Measurements from ENCODE around the gene HELT. TPM values are rescaled to one million over a fixed set of nuclear protein-coding genes. Genes with fewer than 3 reads are reported as not detected.
"Not testable (repeated sequence)": the region's sequence is repeated elsewhere in the genome, so short reads cannot be mapped to it uniquely, and the experiment has no call there.

HELT gene
- total RNA-seq, 1 donor from 2014 or later: not detected

DNA sequence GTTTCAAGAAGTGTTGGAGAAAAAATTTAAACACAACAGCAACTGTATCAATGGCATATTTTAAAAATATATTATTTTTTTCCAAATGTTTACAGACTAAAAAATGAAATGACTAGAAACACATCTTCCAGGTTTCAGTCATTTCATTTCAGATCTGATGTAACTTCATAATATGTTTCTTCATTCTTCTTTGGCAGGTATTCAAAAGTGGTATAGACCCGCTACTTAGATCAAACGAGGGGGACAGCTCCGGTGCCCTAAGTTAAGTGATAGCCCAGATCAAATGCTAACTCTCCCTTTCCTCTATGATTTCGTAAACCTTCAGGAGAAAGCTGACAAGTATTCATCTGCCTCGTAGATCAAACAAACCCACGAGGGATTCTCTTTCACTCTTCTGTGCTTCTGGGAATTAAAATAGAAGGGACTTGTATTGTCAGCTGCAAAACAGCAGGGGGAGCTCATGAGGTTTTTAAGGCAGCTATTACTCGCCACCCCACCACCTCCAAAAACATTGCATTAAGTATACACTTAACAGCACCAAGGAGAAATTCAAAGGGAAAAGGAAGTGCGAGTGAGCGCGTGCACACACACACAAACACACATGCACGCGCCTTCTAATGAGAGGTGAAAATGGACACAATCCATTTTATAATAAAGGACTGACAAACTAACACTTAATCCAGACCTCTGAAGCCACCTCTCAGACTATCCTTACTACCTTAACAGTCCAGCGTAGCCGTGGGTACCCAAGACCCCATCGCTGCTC, 21.4 kb downstream of the HELT start:
- H3K36me3 Mint-ChIP-seq (ENCODE audit: insufficient read depth): no peaks in the 10 kb centered on the region
- no peak overlapping the region for H3K4me3 Mint-ChIP-seq (ENCODE audit: low read depth)
- H3K27me3 Mint-ChIP-seq: peaks cover 22% of the 10 kb centered on the region
- TF ChIP-seq, protein P1, sequence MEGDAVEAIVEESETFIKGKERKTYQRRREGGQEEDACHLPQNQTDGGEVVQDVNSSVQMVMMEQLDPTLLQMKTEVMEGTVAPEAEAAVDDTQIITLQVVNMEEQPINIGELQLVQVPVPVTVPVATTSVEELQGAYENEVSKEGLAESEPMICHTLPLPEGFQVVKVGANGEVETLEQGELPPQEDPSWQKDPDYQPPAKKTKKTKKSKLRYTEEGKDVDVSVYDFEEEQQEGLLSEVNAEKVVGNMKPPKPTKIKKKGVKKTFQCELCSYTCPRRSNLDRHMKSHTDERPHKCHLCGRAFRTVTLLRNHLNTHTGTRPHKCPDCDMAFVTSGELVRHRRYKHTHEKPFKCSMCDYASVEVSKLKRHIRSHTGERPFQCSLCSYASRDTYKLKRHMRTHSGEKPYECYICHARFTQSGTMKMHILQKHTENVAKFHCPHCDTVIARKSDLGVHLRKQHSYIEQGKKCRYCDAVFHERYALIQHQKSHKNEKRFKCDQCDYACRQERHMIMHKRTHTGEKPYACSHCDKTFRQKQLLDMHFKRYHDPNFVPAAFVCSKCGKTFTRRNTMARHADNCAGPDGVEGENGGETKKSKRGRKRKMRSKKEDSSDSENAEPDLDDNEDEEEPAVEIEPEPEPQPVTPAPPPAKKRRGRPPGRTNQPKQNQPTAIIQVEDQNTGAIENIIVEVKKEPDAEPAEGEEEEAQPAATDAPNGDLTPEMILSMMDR (IDR thresholded peaks at IDR 0.05; ENCODE audit: unreplicated experiment): peak; percentile 79
- H3K9me3 Mint-ChIP-seq (ENCODE audit: low read depth): no peaks in the 10 kb centered on the region
- DNase-seq (ENCODE audit: low spot score, unreplicated experiment): no peak
- no peaks in the 10 kb centered on the region for H3K4me1 Mint-ChIP-seq (ENCODE audit: low read depth)
- H3K27ac Mint-ChIP-seq: no peak overlapping the region

DNA sequence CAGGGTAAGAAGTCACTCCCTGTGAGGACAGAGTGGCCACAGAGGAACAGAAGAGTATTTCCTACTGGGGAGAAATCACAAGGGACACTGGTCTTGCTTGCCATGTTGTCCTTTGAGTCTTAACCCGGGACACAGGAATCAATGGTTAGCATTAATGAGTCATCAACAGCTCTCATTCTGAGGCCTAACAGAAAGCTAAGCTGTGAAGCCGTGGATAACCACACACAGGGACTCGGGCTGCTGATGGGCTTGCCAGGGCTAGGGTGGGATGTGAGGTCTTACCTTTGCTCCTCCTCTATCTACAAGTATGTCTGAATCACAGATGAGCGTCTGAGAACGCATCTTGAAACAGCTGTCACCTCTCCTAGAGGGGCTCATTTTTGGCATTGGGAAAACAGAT, 22.2 kb downstream of the HELT start:
- Mint-ChIP-seq H3K9me3 (ENCODE audit: low read depth) (no peaks in the 10 kb centered on the region), H3K27me3 (peaks cover 22% of the 10 kb centered on the region), H3K4me1 (ENCODE audit: low read depth) (no peaks in the 10 kb centered on the region), H3K36me3 (ENCODE audit: insufficient read depth) (no peaks in the 10 kb centered on the region), H3K4me3 (ENCODE audit: low read depth) (no peak overlapping the region), H3K27ac (no peak overlapping the region)
- DNase-seq (ENCODE audit: low spot score, unreplicated experiment): no peak
- TF ChIP-seq, protein P1 (IDR thresholded peaks at IDR 0.05; ENCODE audit: unreplicated experiment): no peak

DNA sequence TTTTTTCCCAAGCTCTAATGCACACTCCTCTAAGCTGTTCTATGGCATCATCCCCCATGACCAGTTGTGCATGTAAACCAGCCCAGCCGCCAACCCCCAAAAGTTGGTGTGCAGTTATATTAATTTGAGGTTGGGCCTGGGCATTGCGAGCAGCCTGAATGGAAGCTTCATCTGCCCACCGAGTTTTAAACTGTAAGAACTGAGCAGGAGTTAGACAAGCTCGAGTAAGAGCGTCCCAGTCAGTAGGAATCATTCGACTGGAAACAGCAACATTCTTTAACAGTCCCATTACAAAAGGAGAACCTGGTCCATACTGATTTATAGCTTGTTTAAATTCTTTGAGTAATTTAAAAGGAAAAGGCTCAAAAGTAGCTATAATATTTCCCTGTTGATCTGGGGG, 32.0 kb downstream of the HELT start:
- H3K9me3 Mint-ChIP-seq (ENCODE audit: low read depth): peaks cover 13% of the 10 kb centered on the region
- not testable (repeated sequence) for H3K4me1 Mint-ChIP-seq (ENCODE audit: low read depth); H3K27me3 Mint-ChIP-seq; DNase-seq (ENCODE audit: low spot score, unreplicated experiment); H3K27ac Mint-ChIP-seq; H3K36me3 Mint-ChIP-seq (ENCODE audit: insufficient read depth); H3K4me3 Mint-ChIP-seq (ENCODE audit: low read depth)

DNA sequence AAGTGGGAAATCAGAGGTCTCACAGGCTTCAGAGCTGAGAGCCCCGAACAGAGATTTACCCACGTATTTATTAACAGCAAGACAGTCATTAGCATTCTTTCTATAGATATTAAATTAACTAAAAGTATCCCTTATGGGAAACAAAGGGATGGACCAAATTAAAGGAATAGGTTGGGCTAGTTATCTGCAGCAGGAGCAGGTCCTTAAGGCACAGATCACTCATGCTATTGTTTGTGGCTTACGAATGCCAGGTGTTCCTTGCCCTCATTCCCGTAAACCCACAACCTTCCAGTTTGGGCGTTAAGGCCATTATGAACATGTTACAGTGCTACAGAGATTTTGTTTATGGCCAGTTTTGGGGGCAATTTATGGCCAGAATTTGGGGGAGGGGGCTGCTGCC, 33.0 kb downstream of the HELT start:
- H3K4me3 Mint-ChIP-seq (ENCODE audit: low read depth); H3K27ac Mint-ChIP-seq; H3K4me1 Mint-ChIP-seq (ENCODE audit: low read depth); DNase-seq (ENCODE audit: low spot score, unreplicated experiment); H3K36me3 Mint-ChIP-seq (ENCODE audit: insufficient read depth): not testable (repeated sequence)
- H3K9me3 Mint-ChIP-seq (ENCODE audit: low read depth): peaks cover 13% of the 10 kb centered on the region
- peaks cover 16% of the 10 kb centered on the region for H3K27me3 Mint-ChIP-seq

DNA sequence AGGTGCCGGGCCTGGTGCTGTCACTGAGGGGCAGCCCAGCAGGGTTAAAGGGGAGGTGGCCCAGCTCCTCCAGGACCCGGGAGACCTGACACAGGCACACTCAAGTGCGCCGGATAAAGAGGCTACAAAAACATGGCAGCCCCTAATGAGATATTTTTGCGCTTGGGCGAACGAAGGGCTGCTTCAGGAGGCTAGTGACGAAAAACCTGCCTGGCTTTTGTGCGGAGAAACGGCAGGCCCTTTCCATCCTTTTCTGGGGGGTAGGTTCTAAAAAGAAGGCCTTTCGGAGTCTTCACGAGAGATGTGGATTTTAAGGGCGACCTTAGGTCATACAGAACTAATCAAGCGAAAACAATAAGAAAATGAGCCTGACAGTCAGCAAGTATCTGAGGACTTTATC, 35.5 kb downstream of the HELT start:
- Mint-ChIP-seq H3K27me3 (peaks cover 24% of the 10 kb centered on the region), H3K36me3 (ENCODE audit: insufficient read depth) (no peaks in the 10 kb centered on the region), H3K4me1 (ENCODE audit: low read depth) (no peaks in the 10 kb centered on the region), H3K4me3 (ENCODE audit: low read depth) (no peak overlapping the region), H3K9me3 (ENCODE audit: low read depth) (peaks cover 13% of the 10 kb centered on the region), H3K27ac (no peak overlapping the region)
- TF ChIP-seq, protein P1 (IDR thresholded peaks at IDR 0.05; ENCODE audit: unreplicated experiment): no peak
- DNase-seq (ENCODE audit: low spot score, unreplicated experiment): no peak

DNA sequence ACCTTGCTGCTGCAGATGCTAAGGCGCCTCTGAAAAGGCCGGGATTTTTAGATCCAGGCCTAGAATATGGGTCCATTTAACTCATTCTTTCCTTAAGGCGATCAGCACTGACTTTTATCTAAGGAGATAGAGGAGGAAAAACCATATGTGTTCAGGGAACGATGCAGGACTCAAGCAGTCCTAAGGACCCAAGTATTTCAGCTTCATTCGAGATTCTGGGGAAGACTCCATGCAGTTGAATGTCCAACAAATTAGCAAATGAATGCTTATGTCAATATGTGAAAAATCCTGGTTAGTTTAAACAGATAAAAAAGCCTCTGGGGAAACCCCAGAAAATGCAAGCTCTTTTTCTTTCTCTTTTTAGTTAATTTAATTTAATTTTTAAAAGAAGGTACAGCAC, 36.0 kb downstream of the HELT start:
- peaks cover 13% of the 10 kb centered on the region for H3K9me3 Mint-ChIP-seq (ENCODE audit: low read depth)
- DNase-seq (ENCODE audit: low spot score, unreplicated experiment): no peak
- H3K4me1 Mint-ChIP-seq (ENCODE audit: low read depth): no peaks in the 10 kb centered on the region
- peaks cover 25% of the 10 kb centered on the region for H3K27me3 Mint-ChIP-seq
- TF ChIP-seq, protein P1 (IDR thresholded peaks at IDR 0.05; ENCODE audit: unreplicated experiment): no peak
- H3K36me3 Mint-ChIP-seq (ENCODE audit: insufficient read depth): no peaks in the 10 kb centered on the region
- H3K4me3 Mint-ChIP-seq (ENCODE audit: low read depth): no peak overlapping the region
- H3K27ac Mint-ChIP-seq: no peak overlapping the region

All from progenitor cell of endocrine pancreas (in vitro differentiated cells).